PC-3 (cell line): ENCODE data around the gene MYO3B. TPM values are rescaled to one million over a fixed set of nuclear protein-coding genes. Genes with fewer than 3 reads are reported as not detected.

ENCODE experiments used
- ATAC-seq: fragments of 200-7000 bp; cut with Tn5 transposase; 2 replicates; pipeline ENCODE4 v1.9.1; 2020; ENCODE audit warnings: mild to moderate bottlenecking, moderate library complexity
- BruUV-seq: library from RNA; stranded (reverse); fragments of 400-500 nt; replicated peaks from 2 replicates; lab custom pipeline; 2021; lab: Mats Ljungman, UMichigan
- CTCF ChIA-PET: fragments of 300-600 bp; sonication (Branson Sonifier 250); formaldehyde crosslinking; loops from one replicate; lab custom pipeline; 2022; ENCODE audit warnings: antibody characterized with exemption; lab: Charles Lee
- POLR2A ChIA-PET: fragments of 300-600 bp; sonication (Branson Sonifier 250); formaldehyde crosslinking; loops from one replicate; lab custom pipeline; 2022; ENCODE audit warnings: antibody characterized with exemption; ENCODE audit not compliant: unreplicated experiment; lab: Charles Lee
- DNase-seq: peaks from one replicate; pipeline ENCODE4 v3.0.0-alpha.2; 2015
- H2AFZ ChIP-seq: fragments of 300-600 bp; sonication (generic); 2 replicates; pipeline ENCODE4 v1.6.0; 2016; ENCODE audit warnings: antibody characterized with exemption, low read length
- H3F3A ChIP-seq: fragments of 300-600 bp; sonication (generic); one replicate; pipeline ENCODE4 v1.6.0; 2017; ENCODE audit warnings: antibody characterized with exemption, low read length, control low read depth, mild to moderate bottlenecking; ENCODE audit not compliant: unreplicated experiment
- H3K27ac ChIP-seq: fragments of 300-600 bp; sonication (generic); 2 replicates; pipeline ENCODE4 v1.5.1; 2016; ENCODE audit warnings: mild to moderate bottlenecking, low read length
- H3K27me3 ChIP-seq: fragments of 300-600 bp; sonication (generic); 2 replicates; pipeline ENCODE4 v1.6.1; 2016; ENCODE audit warnings: low read length, mixed read lengths
- H3K36me3 ChIP-seq: fragments of 300-600 bp; sonication (generic); 2 replicates; pipeline ENCODE4 v1.6.1; 2016; ENCODE audit warnings: low read depth, mixed run types, low read length, mixed read lengths
- H3K4me1 ChIP-seq: fragments of 300-600 bp; sonication (generic); 2 replicates; pipeline ENCODE4 v1.5.1; 2016; ENCODE audit warnings: low read length; ENCODE audit not compliant: insufficient read depth
- H3K4me2 ChIP-seq: fragments of 300-600 bp; sonication (generic); 2 replicates; pipeline ENCODE4 v1.6.0; 2016; ENCODE audit warnings: low read length
- H3K4me3 ChIP-seq: fragments of 300-600 bp; sonication (generic); 2 replicates; pipeline ENCODE4 v1.5.1; 2016; ENCODE audit warnings: mild to moderate bottlenecking, low read length, mixed read lengths
- H3K79me2 ChIP-seq: fragments of 300-600 bp; sonication (generic); 2 replicates; pipeline ENCODE4 v1.6.1; 2017; ENCODE audit warnings: low read length, mixed read lengths
- H3K9ac ChIP-seq: fragments of 300-600 bp; sonication (generic); 2 replicates; pipeline ENCODE4 v1.6.0; 2016; ENCODE audit warnings: mild to moderate bottlenecking, low read length
- H3K9me2 ChIP-seq: fragments of 300-600 bp; sonication (generic); replicated peaks from 2 replicates; pipeline ENCODE4 v1.6.1; 2016; ENCODE audit warnings: mixed run types, low read length, mixed read lengths
- H3K9me3 ChIP-seq: fragments of 300-600 bp; sonication (generic); 2 replicates; pipeline ENCODE4 v1.6.1; 2016; ENCODE audit warnings: low read length, mixed read lengths
- H4K20me1 ChIP-seq: fragments of 300-600 bp; sonication (generic); 2 replicates; pipeline ENCODE4 v1.6.1; 2016; ENCODE audit warnings: low read length, mixed read lengths
- EZH2 ChIP-seq: fragments of 300-600 bp; sonication (generic); IDR thresholded peaks from one replicate; pipeline ENCODE4 v1.6.1; 2017; ENCODE audit warnings: antibody characterized with exemption, mild to moderate bottlenecking, low read length; ENCODE audit not compliant: unreplicated experiment
- EZH2phosphoT487 ChIP-seq: fragments of 300-600 bp; sonication (generic); IDR thresholded peaks from 2 replicates; pipeline ENCODE4 v1.6.1; 2018; ENCODE audit warnings: mild to moderate bottlenecking, antibody characterized with exemption, low read length, borderline replicate concordance
- intact Hi-C: fragments of 100-400 bp; cut with micrococcal nuclease; formaldehyde crosslinking; loops from 2 replicates; pipeline ENCODE4 v1.9.0; 2023
- total RNA-seq: library from RNA; depleted of rRNA; stranded (reverse); fragments of >200 nt; gene quantifications from 2 replicates; pipeline ENCODE4 v1.2.3, GENCODE V29; 2014
- TF ChIP-seq, protein P1 (sequence below): fragments of 300-600 bp; sonication (generic); conservative IDR thresholded peaks from 2 replicates; pipeline ENCODE4 v1.5.1; 2017; ENCODE audit warnings: antibody characterized with exemption, low read depth, mild to moderate bottlenecking, low read length

The MYO3B gene
- total RNA-seq, 1 experiment from 2014 or later, result 1.1 TPM

DNA sequence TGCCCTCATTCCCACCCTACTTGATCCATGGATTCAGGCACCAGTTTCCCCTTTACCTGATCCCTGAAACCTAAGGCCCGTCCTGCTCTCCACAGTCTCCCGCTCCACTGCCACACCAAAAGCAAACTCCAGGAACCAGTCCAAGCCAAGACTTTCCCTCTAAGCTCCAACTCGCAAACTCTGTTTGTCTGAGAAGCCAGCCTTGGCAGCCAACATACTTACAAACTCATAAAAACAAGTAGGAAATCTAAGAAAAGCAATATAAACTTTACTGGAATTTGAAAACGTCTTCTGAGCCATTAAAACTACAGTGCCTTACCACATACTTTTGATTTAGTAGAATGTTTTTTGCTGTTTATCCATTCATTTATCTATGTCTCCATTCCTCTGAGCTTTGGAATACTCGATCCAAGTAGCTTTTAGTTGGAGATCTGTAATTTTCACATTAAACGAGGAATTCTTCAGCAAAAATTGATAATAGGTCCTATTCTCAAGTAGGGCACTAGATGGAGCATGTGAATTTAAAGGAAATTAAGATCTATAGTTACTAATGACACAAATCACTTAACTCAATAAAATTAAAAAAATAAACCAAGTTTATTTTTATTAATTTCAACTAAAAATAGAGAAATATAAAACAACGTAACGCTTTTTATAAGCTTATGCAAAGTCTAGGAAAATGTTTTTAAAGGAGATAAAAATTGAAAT lies 199.7 kb downstream of the MYO3B start:
- Histone ChIP-seq H3K9me2 (no peaks in the 10 kb centered on the region), H3K9me3 (no peaks in the 10 kb centered on the region), H3K79me2 (no peaks in the 10 kb centered on the region), H4K20me1 (no peaks in the 10 kb centered on the region), H3K27ac (no peak overlapping the region), H3K36me3 (no peaks in the 10 kb centered on the region), H3K4me2 (peak overlapping the region; percentile 59), H3K4me3 (no peak overlapping the region), H3F3A (peaks cover 6% of the 10 kb centered on the region), H3K9ac (no peak overlapping the region), H2AFZ (peak overlapping the region; percentile 71), H3K27me3 (no peaks in the 10 kb centered on the region), H3K4me1 (peaks cover 60% of the 10 kb centered on the region)
- ChIA-PET CTCF (interaction anchor here (0.7 kb wide), 2 partner anchors 17 to 58 kb away, joined by 3 read pairs; no protein-coding TSS in a partner anchor), POLR2A (interaction anchor here (0.6 to 0.7 kb wide), 2 partner anchors 13 to 466 kb away, joined by 3 read pairs; no protein-coding TSS in a partner anchor)
- TF ChIP-seq, protein P1, sequence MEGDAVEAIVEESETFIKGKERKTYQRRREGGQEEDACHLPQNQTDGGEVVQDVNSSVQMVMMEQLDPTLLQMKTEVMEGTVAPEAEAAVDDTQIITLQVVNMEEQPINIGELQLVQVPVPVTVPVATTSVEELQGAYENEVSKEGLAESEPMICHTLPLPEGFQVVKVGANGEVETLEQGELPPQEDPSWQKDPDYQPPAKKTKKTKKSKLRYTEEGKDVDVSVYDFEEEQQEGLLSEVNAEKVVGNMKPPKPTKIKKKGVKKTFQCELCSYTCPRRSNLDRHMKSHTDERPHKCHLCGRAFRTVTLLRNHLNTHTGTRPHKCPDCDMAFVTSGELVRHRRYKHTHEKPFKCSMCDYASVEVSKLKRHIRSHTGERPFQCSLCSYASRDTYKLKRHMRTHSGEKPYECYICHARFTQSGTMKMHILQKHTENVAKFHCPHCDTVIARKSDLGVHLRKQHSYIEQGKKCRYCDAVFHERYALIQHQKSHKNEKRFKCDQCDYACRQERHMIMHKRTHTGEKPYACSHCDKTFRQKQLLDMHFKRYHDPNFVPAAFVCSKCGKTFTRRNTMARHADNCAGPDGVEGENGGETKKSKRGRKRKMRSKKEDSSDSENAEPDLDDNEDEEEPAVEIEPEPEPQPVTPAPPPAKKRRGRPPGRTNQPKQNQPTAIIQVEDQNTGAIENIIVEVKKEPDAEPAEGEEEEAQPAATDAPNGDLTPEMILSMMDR, result peak; percentile 46
- TF ChIP-seq EZH2phosphoT487, result no peak
- intact Hi-C loops, result loop anchor here (10.0 kb wide), 2 partner anchors 357 to 497 kb away; no protein-coding TSS in a partner anchor
- peak; percentile 25 for ATAC-seq
- no TSS peak for BruUV-seq
- DNase-seq, result peak; percentile 40

DNA sequence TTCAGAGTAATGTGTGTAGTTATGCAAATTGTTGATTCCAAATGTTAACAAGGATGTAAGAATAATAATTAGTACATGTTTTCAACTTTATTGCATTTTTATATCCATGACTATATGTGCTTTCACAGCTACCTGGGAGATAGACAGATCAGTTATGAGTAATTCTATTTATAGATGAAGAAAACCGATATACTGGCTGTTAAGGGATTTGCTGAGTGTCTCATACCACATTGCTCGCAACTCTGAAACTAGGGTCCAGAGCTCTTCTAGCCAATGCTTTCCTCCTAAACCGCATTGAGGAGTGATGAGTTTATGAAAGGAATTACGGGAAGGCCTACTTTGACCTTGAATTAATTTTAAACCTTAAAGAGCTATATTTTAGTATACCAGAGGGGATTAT lies 202.3 kb downstream of the MYO3B start:
- no TSS peak for BruUV-seq
- H3K4me3 ChIP-seq, result no peak overlapping the region
- ATAC-seq (peak; percentile 74), DNase-seq (peak; percentile 60)
- H3K9me2 ChIP-seq, result no peaks in the 10 kb centered on the region
- H4K20me1 ChIP-seq, result no peaks in the 10 kb centered on the region
- H3K27me3 ChIP-seq, result no peaks in the 10 kb centered on the region
- H3K27ac ChIP-seq, result no peak overlapping the region
- H3K4me1 ChIP-seq, result peaks cover 46% of the 10 kb centered on the region
- ChIA-PET CTCF (interaction anchor here (0.6 to 0.7 kb wide), 2 partner anchors 9 to 10 kb away, joined by 3 to 4 read pairs; no protein-coding TSS in a partner anchor), POLR2A (no interaction called here)
- H3K9ac ChIP-seq, result no peak overlapping the region
- H3F3A ChIP-seq, result peaks cover under 1% of the 10 kb centered on the region
- no peaks in the 10 kb centered on the region for H3K79me2 ChIP-seq
- intact Hi-C loops, result no loop called here
- TF ChIP-seq EZH2, result no peak
- TF ChIP-seq, protein P1, result no peak
- no peak overlapping the region for H2AFZ ChIP-seq
- H3K9me3 ChIP-seq, result no peaks in the 10 kb centered on the region
- H3K4me2 ChIP-seq, result peak overlapping the region; percentile 34
- H3K36me3 ChIP-seq, result no peaks in the 10 kb centered on the region

DNA sequence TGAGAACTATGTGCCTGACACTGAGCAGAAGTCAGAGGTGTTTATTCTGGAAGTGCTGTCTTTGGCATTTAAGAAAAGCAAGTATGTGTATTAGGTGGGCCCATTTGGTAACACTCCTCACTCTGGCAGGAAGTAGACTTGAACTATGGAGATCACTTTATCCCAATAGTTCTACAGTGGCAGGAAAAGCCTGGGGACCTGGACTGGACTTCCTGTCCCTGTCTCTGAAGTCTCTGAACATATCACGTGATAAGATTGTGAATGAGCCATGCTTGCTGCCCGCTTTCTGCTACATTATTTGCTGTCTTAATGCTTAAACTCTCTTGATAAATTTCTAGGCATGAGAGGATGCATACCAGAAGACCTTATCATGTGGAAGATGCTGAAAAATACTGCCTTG lies 203.7 kb downstream of the MYO3B start:
- Histone ChIP-seq H3K79me2 (no peaks in the 10 kb centered on the region), H3K9me2 (no peaks in the 10 kb centered on the region), H3K9ac (no peak overlapping the region), H3K36me3 (no peaks in the 10 kb centered on the region), H2AFZ (no peak overlapping the region), H3K27ac (no peak overlapping the region), H3K4me2 (no peak overlapping the region), H3F3A (no peaks in the 10 kb centered on the region), H3K27me3 (no peaks in the 10 kb centered on the region), H3K9me3 (no peaks in the 10 kb centered on the region), H3K4me3 (no peak overlapping the region), H4K20me1 (no peaks in the 10 kb centered on the region), H3K4me1 (peaks cover 46% of the 10 kb centered on the region)
- no peak for TF ChIP-seq EZH2
- no peak for TF ChIP-seq EZH2phosphoT487
- TF ChIP-seq, protein P1, result no peak
- no peak for ATAC-seq
- intact Hi-C loops, result no loop called here
- no peak for DNase-seq
- BruUV-seq, result no TSS peak
- POLR2A ChIA-PET, result no interaction called here
- CTCF ChIA-PET, result no interaction called here
